Panc1 (cell line): ENCODE data around the gene ARPC2. TPM values are rescaled to one million over a fixed set of nuclear protein-coding genes. Genes with fewer than 3 reads are reported as not detected.
A peak's percentile ranks its signal among the peaks of the same experiment; 100 is the strongest.

Source experiments
- ATAC-seq: fragments of 200-7000 bp; cut with Tn5 transposase; 2 replicates; pipeline ENCODE4 v1.9.1; 2020; ENCODE audit warnings: mild to moderate bottlenecking, moderate library complexity
- BruUV-seq: library from RNA; stranded (reverse); fragments of 400-500 nt; replicated peaks from 2 replicates; lab custom pipeline; 2021; lab: Mats Ljungman, UMichigan
- CTCF ChIA-PET: fragments of 300-600 bp; sonication (Branson Sonifier 250); formaldehyde crosslinking; loops from one replicate; lab custom pipeline; 2022; ENCODE audit warnings: antibody characterized with exemption; lab: Charles Lee
- POLR2A ChIA-PET: fragments of 300-600 bp; sonication (Branson Sonifier 250); formaldehyde crosslinking; loops from one replicate; lab custom pipeline; 2022; ENCODE audit warnings: antibody characterized with exemption; lab: Charles Lee
- DNase-seq: peaks from one replicate; pipeline ENCODE4 v3.0.0-alpha.2; 2010; ENCODE audit warnings: low read depth, low spot score
- H3K27ac ChIP-seq: 2 replicates; pipeline ENCODE4 v1.5.1; 2011; ENCODE audit warnings: mild to moderate bottlenecking, low read length, inconsistent platforms
- H3K27me3 ChIP-seq: fragments of 200-500 bp; sonication (Bioruptor generic); 2 replicates; pipeline ENCODE4 v1.6.0; 2014; ENCODE audit warnings: low read length, inconsistent platforms; ENCODE audit not compliant: control insufficient read depth, insufficient read depth
- H3K36me3 ChIP-seq: fragments of 200-500 bp; sonication (Bioruptor generic); 2 replicates; pipeline ENCODE4 v1.5.1; 2014; ENCODE audit warnings: inconsistent platforms, mild to moderate bottlenecking, low read length, moderate library complexity; ENCODE audit not compliant: control insufficient read depth, insufficient read depth
- H3K4me1 ChIP-seq: 2 replicates; pipeline ENCODE4 v1.5.1; 2011; ENCODE audit warnings: inconsistent platforms, mild to moderate bottlenecking, low read length, moderate library complexity; ENCODE audit not compliant: control insufficient read depth, insufficient read depth
- H3K4me3 ChIP-seq, 2 experiments: 2 replicates each; pipeline ENCODE4 v1.5.1; 2011 to 2012; ENCODE audit warnings: low read depth in 2 of 2, low read length in 2 of 2, mild to moderate bottlenecking in 2 of 2, inconsistent platforms in 1 of 2, moderate library complexity in 1 of 2
- H3K9me3 ChIP-seq: fragments of 200-500 bp; sonication (Bioruptor generic); 2 replicates; pipeline ENCODE4 v1.5.1; 2014; ENCODE audit warnings: low read depth, mild to moderate bottlenecking, inconsistent platforms, low read length, moderate library complexity; ENCODE audit not compliant: control insufficient read depth, insufficient read depth
- CTCF ChIP-seq: fragments of 450-650 bp; IDR thresholded peaks from 2 replicates; pipeline ENCODE4 v1.5.1; 2017; ENCODE audit warnings: mild to moderate bottlenecking
- POLR2AphosphoS5 ChIP-seq: IDR thresholded peaks from 2 replicates; pipeline ENCODE4 v1.6.1; 2012; ENCODE audit warnings: mild to moderate bottlenecking, low read depth, low read length, moderate library complexity
- REST ChIP-seq, 2 experiments: IDR thresholded peaks; 2 replicates each; pipeline ENCODE4 v1.6.1; 2011 to 2012; ENCODE audit warnings: low read depth in 2 of 2, control low read depth in 1 of 2, low read length in 1 of 2, mild to moderate bottlenecking in 1 of 2, moderate library complexity in 1 of 2; ENCODE audit not compliant: insufficient read depth in 1 of 2
- SIN3A ChIP-seq: IDR thresholded peaks from 2 replicates; pipeline ENCODE4 v1.6.1; 2012; ENCODE audit warnings: low read depth, mild to moderate bottlenecking, low read length, moderate library complexity, borderline replicate concordance; ENCODE audit not compliant: insufficient read depth
- TCF7L2 ChIP-seq: IDR thresholded peaks from 2 replicates; pipeline ENCODE4 v1.6.1; 2011; ENCODE audit warnings: mild to moderate bottlenecking, low read depth, low read length, inconsistent platforms
- in situ Hi-C: cut with HindIII; loops from 2 replicates; pipeline ENCODE4 v1.10.0; 2016; ENCODE audit warnings: low sequenced_read_pairs, low pct_unique_long_range_greater_than_20kb
- intact Hi-C: fragments of 100-400 bp; cut with micrococcal nuclease; formaldehyde crosslinking; loops from one replicate; pipeline ENCODE4 v1.10.0; 2022; ENCODE audit not compliant: unreplicated experiment
- total RNA-seq: library from RNA; stranded (reverse); gene quantifications from one replicate; pipeline ENCODE4 v1.2.1, GENCODE V29; 2021; ENCODE audit not compliant: unreplicated experiment

The ARPC2 gene
- total RNA-seq, 1 experiment from 2014 or later = 248 TPM

GRCh38 chr2:218257390-218257981 lies 40.5 kb downstream of the ARPC2 start:
- no peak overlapping the region for H3K27ac ChIP-seq
- in situ Hi-C loops (no loop called here), intact Hi-C loops (no loop called here)
- no peaks in the 10 kb centered on the region for H3K9me3 ChIP-seq
- ATAC-seq (no peak), DNase-seq (no peak)
- no peak overlapping the region for H3K4me3 ChIP-seq
- POLR2A ChIA-PET = no interaction called here
- CTCF ChIA-PET = interaction anchor here (0.7 kb wide), 1 partner anchor 76 kb away, joined by 3 read pairs; no protein-coding TSS in a partner anchor
- peaks cover 23% of the 10 kb centered on the region for H3K36me3 ChIP-seq
- BruUV-seq = no TSS peak
- peaks cover 8% of the 10 kb centered on the region; the same call in 1 of the 2 replicates for H3K4me1 ChIP-seq
- no peaks in the 10 kb centered on the region for H3K27me3 ChIP-seq
- TF ChIP-seq CTCF (peak; percentile 77; the same call in 1 of the 2 replicates), REST (IDR thresholded peaks at IDR 0.05; ENCODE audit: insufficient read depth in 1 of 2, low read depth in 2 of 2, low read length in 1 of 2) (no peak), SIN3A (no peak)

- ChIA-PET POLR2A (interaction anchor here (0.7 kb wide), 1 partner anchor 28 kb away, joined by 3 read pairs; no protein-coding TSS in a partner anchor), CTCF (no interaction called here)
- BruUV-seq = no TSS peak
- ATAC-seq = peak; percentile 30; the same call in 1 of the 2 replicates
- no peak for DNase-seq
- TF ChIP-seq CTCF (no peak), POLR2AphosphoS5 (no peak), SIN3A (no peak), REST (IDR thresholded peaks at IDR 0.05; ENCODE audit: insufficient read depth in 1 of 2, low read depth in 2 of 2, low read length in 1 of 2) (no peak), TCF7L2 (no peak)
- no peak overlapping the region for H3K4me3 ChIP-seq
- intact Hi-C loops = no loop called here
- peaks cover 8% of the 10 kb centered on the region; the same call in 1 of the 2 replicates for H3K4me1 ChIP-seq
- no peaks in the 10 kb centered on the region for H3K9me3 ChIP-seq
- peaks cover 11% of the 10 kb centered on the region for H3K36me3 ChIP-seq
- no peak overlapping the region for H3K27ac ChIP-seq
- in situ Hi-C loops = no loop called here
- no peaks in the 10 kb centered on the region for H3K27me3 ChIP-seq
Observed at GRCh38 chr2:218259099-218259961, 42.3 kb downstream of the ARPC2 start.
